Activated CD4-positive, CD25-positive, alpha-beta regulatory T cell (primary cell): ENCODE measurements around the gene ADGRL3.

Experiments
- DNase-seq, 4 experiments: peaks; one replicate each; lab custom pipeline; 2025; lab: John Stamatoyannopoulos, UW

ADGRL3 gene

DNA sequence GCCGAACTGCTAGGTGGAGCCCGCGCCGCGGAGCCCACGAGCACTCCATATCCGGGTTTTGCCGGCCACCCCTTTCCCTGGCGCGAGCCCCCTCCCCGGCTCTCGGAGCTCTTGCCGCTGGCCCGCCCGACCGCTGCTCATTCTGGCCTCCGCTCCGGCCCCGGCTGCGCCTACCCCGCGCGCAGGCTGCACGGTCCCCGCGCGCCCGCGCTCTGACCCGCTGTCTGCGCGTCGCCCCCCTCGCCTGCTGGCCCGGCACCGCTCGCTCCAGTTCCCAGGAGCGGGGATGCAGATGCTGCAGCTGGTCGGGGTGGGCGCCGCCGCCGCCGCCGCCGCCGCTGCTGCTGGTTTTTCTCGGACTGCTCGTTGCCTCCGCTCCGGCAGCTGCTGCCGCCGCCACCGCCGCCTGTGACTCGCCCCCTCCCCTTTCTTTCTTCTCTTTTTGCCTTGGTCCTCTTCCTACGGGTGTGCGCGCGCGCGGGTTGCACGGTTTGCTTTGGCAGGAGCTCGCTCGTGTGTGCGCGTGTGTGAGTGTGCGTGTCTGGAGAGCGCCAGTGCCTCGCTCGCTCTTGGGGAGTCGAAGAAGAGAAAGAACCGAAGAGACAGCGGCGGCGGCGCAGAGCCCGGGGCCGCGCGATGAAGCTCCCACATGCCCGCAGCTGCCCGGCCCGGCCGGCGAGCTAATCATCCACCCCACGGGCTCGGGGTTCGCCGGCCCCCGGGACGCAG is at the start of gene ADGRL3:
TSS of gene ADGRL3 (plus strand) at position 140 of the 729 bp plus-strand sequence.
- no peak for DNase-seq

GRCh38 chr4:61152433-61152832 is 47.7 kb upstream of the ADGRL3 start:
- no peak for DNase-seq

DNA sequence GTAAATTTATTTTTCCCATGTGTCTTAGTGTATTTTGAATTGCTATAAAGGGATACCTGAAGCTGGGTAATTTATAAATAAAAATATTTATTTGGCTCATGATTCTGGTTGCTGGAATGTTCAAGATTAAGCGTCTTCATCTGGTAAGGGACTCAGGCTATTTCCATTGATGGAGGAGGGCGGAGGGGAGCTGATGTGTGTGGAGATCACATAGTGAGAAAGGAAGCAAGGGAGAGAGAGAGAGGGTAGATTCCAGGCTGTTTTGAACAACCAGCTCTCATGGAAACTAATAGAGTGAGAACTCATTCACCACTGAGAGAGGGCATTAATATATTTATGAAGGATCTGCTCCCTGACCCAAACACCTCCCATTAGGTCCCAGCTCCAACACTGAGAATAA is 39.6 kb upstream of the ADGRL3 start:
- no peak for DNase-seq

- DNase-seq = no peak
Measured at GRCh38 chr4:61162116-61162515, 38.0 kb upstream of the ADGRL3 start.

- no peak for DNase-seq
Measured at GRCh38 chr4:61173799-61174198, 26.3 kb upstream of the ADGRL3 start.

DNA sequence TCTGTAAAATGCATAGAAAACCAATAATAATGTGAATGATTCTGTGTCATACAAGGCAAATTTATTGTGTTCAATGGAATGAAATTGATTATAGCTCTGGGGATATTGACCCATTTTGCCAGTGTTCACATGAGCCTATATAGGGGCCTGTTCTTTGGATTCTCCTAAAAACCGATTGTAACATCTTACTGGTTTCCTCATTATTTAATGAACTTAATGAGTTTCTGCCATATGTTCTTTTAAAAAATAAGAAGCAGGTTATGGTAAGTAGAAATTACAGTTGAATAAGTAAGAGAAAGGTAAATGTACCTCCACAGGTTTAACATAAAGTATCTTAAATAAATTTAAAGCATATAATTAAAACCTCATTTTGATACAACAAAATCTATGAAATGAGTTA is 24.6 kb upstream of the ADGRL3 start:
- DNase-seq = no peak

DNA sequence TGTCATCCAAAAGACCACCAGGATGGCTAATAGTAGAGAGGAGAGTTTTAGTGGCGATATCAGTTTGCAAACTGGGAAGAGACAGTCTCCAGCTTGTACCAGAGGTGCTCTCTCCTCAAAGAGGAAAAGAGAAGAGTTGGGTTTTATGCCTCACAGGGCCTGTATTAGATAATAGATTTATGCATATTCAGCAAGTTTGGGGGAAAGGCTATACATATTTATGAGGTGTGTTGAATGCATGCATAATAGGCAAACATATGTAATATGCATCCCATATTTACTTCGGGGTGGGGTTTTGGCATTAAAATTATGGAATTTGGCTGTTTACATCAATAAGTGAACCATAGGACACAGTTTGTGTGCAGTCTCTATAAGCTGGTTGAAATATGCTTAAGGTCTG is 22.8 kb upstream of the ADGRL3 start:
- no peak for DNase-seq

DNA sequence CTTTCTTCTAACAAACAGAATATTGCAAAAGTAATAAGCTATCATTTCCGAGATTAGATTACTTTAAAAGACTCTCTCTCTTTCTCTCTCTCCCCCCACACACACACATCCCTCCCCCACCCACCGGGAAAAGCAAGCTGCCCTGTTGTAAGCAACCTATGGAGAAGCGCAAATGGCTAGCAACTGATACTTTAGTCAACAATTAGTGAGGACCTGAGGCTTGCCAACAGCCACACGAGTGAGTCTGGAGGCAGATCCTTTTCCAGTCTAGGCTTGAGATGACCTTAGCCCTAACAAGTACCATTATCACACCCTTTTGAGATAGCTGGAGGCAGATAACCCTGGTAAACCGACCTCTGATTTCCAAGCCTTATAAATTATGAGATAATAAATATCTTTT is 19.7 kb upstream of the ADGRL3 start:
- no peak for DNase-seq

DNA sequence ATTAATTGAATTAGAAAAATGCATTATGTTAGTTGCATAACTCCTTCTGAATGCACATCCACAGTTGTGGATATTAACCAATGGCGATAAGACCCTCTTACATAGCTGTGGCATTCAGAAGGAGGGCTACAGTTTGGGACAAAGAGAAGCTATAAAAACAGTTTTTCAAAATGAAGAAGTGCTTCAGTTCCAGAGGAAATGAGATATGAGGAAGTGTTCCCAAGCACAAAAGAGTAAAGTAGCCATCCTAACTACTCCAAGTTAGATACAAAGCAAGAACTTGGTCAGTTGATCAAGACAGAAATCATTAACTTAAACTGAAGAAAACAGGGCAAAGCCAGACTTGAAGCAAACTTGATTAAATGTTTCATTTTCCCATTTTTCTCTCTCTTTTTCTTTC is 17.2 kb upstream of the ADGRL3 start:
- no peak for DNase-seq

GRCh38 chr4:61185288-61185687 is 14.8 kb upstream of the ADGRL3 start:
- no peak for DNase-seq

- no peak for DNase-seq
Measured at GRCh38 chr4:61192392-61192791, 7.7 kb upstream of the ADGRL3 start.

- no peak for DNase-seq
Measured at GRCh38 chr4:61193863-61194262, 6.3 kb upstream of the ADGRL3 start.

DNA sequence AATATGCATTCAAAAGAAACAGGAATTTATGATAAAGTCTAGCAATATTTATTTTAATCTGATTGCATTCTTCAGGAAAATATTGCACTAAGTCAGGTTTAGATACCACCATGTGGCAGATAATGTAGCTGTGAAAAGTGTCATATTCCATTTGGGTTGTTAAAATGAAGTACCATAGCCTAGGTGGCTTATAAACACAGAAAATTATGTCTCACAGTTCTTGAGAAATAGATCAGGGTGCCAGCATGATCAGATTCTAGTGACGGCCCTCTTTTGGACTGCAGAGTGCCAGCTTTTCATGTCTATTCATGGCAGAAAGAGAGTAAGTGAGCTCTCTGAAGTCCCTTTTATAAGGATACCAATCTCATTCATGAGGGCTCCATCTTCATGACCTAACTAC is 5.6 kb upstream of the ADGRL3 start:
- no peak for DNase-seq

- no peak for DNase-seq
Measured at GRCh38 chr4:61195101-61195500, 5.0 kb upstream of the ADGRL3 start.

- no peak for DNase-seq
Measured at GRCh38 chr4:61198686-61199085, 1.4 kb upstream of the ADGRL3 start.

- no peak for DNase-seq
Measured at GRCh38 chr4:61199873-61200186, 296 bp upstream of the ADGRL3 start.

- no peak for DNase-seq
Measured at GRCh38 chr4:61200916-61201526, 895 bp downstream of the ADGRL3 start.

DNA sequence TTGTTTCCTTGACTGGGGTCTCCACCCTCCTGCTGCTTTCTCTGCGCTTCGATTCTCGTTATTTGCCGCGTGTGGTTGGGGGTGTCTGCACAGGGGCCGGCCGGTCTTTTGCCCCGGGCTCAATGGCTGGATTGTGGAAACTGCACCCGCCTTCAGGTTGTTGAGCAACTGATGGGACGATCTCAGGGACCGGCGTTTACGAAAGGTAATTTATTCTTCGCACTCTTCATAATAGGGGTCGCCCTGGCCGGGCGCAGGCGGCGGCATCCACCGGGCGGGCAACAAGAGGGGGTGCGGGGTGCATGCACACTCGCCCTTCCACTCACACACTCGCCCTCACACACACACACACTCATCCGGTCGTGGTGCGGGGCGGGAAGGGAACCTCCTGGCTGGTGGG is 1.4 kb downstream of the ADGRL3 start:
- no peak for DNase-seq

DNA sequence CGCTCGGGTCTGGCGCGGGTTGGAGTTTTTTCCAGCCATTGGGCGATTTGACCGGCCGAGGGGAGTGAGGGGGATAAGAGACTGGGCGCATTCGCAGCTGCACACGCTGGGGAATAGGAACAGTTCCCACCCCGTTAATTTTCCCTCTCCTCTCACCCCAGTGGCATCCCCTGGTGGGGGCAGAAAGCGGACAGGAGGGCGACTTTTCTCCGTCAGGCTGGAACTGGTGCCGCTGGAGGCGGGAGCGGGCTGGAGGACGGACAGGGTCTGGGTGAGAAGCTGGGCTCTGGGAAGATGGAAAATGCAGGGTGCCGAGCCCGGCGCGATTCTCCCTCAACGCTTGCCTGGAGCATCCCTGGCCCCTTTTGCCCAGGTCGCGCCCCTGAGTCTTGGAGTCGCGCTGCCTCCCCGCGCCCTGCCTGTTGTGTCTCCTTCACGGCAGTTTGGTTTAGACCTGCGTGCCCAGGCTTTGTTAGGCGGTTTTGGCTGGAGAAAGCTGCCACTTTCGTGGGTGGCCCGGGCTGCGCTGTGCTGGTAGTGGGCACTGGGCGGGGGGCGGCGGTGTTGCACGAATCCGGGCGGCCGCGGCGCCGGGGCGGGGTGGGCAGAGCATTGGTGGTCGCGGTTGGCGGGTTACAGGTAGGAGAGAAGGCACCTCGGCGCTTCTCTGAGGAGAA is 2.0 kb downstream of the ADGRL3 start:
- DNase-seq = no peak

DNA sequence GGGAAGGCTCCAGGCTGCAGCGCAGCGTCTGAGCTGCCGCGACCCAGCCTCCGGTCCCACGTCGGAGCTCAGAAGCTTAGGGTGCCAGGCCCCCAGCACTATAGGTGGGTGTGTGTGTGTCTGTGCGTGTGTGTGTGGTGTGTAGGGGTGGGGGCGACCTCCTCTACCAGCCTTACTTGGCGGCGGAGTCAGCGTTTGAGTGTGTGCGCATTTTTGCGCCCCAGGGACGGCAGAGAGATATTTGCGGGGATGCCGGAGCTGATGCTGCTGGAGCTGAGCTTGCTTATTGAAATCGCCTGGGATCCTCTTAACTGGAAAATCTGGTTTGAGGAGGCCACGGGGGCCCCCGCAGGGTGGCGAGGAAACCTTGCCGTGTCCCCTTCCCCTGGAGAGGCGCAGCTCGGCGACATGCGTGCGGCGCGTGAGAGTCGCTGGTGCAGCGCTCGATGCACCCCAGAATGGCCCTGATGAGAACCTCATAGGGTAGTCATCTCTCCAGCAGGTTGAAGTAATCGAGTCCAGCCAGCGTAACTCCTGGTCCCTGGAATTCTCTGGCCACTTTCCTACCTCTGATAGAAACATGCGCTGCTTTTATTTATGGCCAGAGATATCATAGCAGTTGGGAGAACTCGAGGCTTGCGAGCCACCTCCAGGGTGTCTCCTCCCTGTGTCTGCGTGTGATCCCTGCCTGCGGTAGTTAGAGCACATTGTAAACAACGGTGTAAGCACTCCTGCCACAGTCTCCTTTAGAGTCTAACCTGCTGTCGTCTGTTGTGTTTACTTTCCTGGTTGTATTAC is 2.7 kb downstream of the ADGRL3 start:
- no peak for DNase-seq

DNA sequence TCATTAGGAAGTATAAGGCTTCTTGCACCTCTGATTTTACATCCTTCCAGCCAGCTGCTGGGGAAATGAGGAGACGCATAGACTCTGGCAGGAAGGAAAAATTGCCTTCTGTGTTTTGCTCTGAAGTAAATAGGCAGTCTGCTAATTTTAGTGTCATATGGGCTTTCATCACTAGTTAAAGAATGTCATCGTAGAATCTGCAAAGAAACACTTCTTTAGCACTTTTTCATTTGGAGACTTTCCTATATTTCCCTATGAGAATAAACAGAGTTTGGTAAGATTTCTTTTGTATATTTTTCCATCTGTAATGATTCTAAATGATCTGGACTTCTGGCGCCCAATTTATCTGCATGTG is 3.3 kb downstream of the ADGRL3 start:
- DNase-seq = no peak

GRCh38 chr4:61204353-61205060 is 4.4 kb downstream of the ADGRL3 start:
- no peak for DNase-seq
